Kidney capillary endothelial cell (primary cell): ENCODE results near the gene RNF111.
"Not testable (repeated sequence)": the region's sequence is repeated elsewhere in the genome, so short reads cannot be mapped to it uniquely, and the experiment has no call there.

ENCODE experiments used
- DNase-seq: peaks from one replicate; pipeline ENCODE4 v3.0.0-alpha.2; 2018; ENCODE audit warnings: low spot score

Gene RNF111

GRCh38 chr15:59059076-59059597, 71.7 kb downstream of the RNF111 start:
- no peak for DNase-seq

- no peak for DNase-seq
Measured at GRCh38 chr15:59060348-59060747, 72.9 kb downstream of the RNF111 start.

- DNase-seq, result no peak
Measured at GRCh38 chr15:59063042-59063441, 75.6 kb downstream of the RNF111 start.

- DNase-seq, result no peak
Measured at GRCh38 chr15:59069430-59069829, 82.0 kb downstream of the RNF111 start.

GRCh38 chr15:59074607-59075006, 87.1 kb downstream of the RNF111 start:
- no peak for DNase-seq

GRCh38 chr15:59087731-59088130, 100.3 kb downstream of the RNF111 start:
- DNase-seq, result no peak

GRCh38 chr15:59094077-59094476, 106.6 kb downstream of the RNF111 start:
- DNase-seq, result no peak

GRCh38 chr15:59096429-59096828, 109.0 kb downstream of the RNF111 start:
- DNase-seq, result no peak

- no peak for DNase-seq
Measured at GRCh38 chr15:59099162-59099685, 111.8 kb downstream of the RNF111 start.

- no peak for DNase-seq
Measured at GRCh38 chr15:59104602-59104911, 117.1 kb downstream of the RNF111 start.

GRCh38 chr15:59104912-59105732, 117.7 kb downstream of the RNF111 start, which contains the start of gene CCNB2:
Gene CCNB2, plus strand, starts transcription at chr15:59105146. Its CDS starts 123 bp downstream, at chr15:59105269.
- DNase-seq, result peak; percentile 94

GRCh38 chr15:59105854-59106253, 118.4 kb downstream of the RNF111 start:
- DNase-seq, result no peak

GRCh38 chr15:59111251-59111650, 123.8 kb downstream of the RNF111 start:
- no peak for DNase-seq

- no peak for DNase-seq
Measured at GRCh38 chr15:59115047-59115446, 127.6 kb downstream of the RNF111 start.

- no peak for DNase-seq
Measured at GRCh38 chr15:59116141-59116540, 128.7 kb downstream of the RNF111 start.

GRCh38 chr15:59116771-59117170, 129.3 kb downstream of the RNF111 start:
- no peak for DNase-seq

GRCh38 chr15:59119625-59120024, 132.2 kb downstream of the RNF111 start:
- no peak for DNase-seq

GRCh38 chr15:59120937-59121336, 133.5 kb downstream of the RNF111 start:
- DNase-seq, result no peak

GRCh38 chr15:59124261-59124660, 136.8 kb downstream of the RNF111 start:
- DNase-seq, result no peak

- not testable (repeated sequence) for DNase-seq
Measured at GRCh38 chr15:59125683-59126082, 138.2 kb downstream of the RNF111 start.

GRCh38 chr15:59127255-59127654, 139.8 kb downstream of the RNF111 start:
- DNase-seq, result not testable (repeated sequence)

GRCh38 chr15:59131456-59131855, 144.0 kb downstream of the RNF111 start:
- no peak for DNase-seq

- DNase-seq, result no peak
Measured at GRCh38 chr15:59131969-59132562, 144.6 kb downstream of the RNF111 start.
